SKM-1 (cell line): ENCODE results near the gene SLC35F4.

ENCODE experiments used
- DNase-seq: peaks from one replicate; lab custom pipeline; 2025; ENCODE audit not compliant: unreplicated experiment; lab: John Stamatoyannopoulos, UW

SLC35F4 gene

DNA sequence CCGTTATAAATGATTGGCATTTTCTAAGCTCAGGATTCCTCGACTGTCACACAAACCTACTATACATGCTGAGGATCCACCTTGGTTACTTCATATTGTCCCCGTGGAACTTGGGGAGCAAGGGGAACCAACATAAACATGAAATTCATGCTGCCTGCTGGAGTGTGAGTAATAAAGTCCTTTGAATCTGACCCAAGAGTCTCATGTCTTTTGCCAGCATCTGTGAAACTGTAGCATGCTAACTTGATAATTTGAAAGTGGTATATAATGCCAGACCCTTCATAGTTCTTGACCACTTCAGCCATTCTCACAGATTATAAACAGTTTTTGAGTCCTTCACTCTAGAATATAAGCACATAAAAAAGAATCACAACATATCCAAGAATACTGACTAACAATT lies 17.1 kb downstream of the SLC35F4 start:
- no peak for DNase-seq

DNA sequence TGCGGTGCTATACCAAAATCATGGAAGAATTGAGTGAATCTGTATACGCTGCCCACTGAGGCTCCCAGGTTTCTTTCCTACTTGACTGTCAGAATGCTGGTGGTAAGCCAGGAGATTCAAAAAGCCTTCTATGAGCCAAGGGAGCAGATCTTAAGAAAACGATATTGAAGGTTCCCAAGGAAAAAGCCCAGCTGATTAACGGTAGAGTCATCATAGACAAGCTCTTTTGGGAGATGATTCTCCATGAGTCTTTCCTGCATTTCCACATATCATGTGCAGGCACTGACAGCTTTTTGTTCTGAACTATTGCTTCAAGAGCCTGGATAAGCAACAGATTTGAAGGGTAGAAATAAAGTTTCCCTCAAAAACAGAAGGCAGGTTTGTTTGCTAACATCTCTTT lies 17.5 kb downstream of the SLC35F4 start:
- no peak for DNase-seq

DNA sequence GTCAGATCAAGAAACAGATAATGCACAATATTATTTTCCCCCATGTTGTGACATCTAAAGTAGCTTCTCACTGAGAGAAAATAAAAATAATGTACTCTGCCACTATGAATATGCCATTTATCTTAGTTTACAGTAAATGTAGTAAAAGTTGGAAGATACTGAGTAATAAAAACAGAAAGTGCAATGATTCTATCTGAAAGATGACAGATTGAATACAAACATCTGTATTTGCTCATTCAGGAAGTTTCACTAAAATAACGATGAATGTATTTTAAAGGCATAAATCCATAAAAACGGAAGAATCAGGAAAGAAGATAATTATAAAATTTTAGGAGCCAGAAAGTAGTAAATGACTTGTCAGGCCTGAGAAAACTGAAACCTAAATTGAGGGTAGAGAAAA lies 18.2 kb downstream of the SLC35F4 start:
- DNase-seq: no peak

DNA sequence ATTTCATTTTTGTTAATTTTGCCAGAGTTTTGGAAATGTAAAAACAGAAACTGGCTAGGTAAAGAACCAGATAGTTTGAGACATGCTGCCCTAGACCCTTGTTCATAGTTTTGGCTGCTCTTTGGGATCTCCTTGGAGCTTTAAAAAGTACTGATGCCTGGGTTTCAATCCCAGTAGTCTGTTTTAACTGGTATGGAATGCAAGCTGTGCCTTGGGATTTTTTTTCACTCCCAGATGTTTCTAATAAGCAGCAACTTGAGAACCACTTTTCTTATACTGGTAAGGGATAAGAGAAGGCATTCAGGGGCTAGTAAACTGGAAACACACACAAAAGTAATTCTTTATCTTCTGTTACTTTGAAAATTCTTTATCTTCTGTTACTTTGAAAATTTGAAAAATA lies 18.8 kb downstream of the SLC35F4 start:
- no peak for DNase-seq

DNA sequence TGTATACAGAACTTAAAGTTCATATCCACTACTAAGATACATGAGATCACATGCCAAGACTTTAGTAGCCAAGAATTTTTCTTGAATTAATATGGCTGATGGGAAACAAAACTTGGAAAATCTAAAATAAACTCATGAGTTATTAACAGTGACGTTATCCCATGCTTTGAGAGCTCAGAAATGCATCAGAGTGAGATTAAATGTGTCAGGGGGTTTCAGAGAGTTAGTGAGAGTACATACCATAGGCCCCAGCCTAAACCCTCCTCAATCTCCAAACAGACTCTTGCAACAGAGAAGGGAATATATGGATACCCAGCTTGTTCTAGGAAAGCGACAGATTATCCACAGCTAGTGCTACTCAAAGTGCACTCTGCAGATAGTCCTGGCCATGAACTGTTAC lies 19.3 kb downstream of the SLC35F4 start:
- DNase-seq: no peak

DNA sequence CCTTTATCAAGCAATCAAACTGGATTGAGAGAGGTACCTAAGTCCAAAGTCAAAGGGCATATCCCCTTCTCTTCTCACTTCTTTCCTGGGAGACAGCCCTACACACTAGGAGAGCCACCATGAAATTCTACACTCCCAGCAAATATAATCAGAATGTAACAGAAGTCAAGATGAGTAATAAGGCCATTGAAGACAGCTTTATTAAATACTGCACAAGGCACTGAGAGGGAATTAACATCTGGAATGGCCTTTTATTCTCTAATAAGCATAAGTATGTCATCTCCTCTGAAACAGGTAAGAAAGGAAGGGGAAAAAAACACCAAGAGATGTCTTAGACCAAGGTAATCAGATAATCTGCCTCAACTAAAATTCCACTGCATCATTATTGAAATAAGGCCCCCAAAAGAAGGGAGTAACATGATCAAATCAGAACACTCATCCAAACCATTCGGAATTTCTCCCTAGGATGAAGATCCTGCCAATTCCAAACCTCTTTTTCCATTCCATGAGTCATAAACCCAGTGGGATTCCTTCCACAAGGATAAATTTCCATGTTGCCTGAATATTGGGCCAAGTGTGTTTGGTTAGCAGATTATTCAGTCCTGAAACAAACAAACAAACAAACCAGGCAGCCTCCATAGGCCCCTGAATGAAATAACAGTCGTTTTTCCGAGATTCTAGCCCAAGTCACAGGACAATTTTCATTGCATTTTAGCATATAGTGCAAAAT lies 19.9 kb downstream of the SLC35F4 start:
- DNase-seq: no peak

DNA sequence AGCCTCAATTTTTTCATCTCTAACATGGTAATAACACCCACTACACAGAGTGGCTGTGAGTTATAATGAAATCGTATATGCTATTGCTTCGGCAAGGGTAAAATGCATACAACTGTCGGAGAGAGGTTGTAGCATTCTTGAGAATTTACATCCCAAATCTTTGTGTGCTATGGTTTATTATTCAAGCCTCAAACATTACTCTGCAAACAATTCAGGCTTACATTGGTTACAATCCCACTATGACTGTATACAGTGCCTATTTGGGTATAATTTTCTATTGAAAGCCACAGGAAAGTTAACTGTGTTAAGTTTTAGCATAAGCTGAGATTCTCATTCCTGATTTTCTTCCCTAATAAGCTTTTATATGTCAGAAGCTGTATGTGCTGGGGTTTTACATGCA lies 20.6 kb downstream of the SLC35F4 start:
- DNase-seq: no peak

DNA sequence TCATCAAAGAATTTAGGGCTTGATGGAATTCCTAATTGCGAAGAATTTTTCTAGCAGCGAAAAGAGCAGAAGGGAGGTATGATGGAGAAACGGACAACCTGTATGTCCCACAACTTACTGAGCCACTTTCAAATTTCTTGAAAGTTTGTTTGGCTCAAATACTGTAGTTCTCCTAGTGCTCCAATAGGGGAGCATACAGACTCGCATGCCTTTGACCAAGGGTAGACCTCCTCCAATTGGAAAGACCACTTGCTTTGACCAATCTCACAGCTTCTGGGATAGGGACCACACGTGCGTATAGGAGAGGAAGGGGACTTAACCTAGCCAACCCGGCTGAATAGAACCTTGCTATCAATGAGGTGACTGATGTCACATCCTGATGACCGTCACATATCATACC lies 28.6 kb downstream of the SLC35F4 start:
- DNase-seq: no peak

DNA sequence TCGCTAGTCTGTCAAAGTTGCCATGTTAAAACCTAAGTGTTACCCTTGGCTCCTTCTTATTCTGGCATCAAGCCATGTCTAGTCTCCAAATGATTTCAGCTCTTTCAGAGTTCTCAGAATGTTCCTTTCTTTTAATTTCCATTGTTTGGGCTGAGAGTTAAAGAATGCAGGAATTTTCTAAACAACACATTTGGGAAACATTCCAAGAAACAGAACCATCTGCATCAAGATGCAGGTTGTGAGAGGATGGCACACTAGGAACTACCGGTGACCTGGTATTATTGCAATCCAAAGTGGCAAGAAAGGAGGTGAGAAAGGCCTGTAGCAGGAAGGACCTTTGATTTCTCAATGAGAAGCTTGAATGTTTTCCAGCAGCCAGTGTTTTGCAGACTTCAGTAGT lies 30.1 kb downstream of the SLC35F4 start:
- DNase-seq: no peak

DNA sequence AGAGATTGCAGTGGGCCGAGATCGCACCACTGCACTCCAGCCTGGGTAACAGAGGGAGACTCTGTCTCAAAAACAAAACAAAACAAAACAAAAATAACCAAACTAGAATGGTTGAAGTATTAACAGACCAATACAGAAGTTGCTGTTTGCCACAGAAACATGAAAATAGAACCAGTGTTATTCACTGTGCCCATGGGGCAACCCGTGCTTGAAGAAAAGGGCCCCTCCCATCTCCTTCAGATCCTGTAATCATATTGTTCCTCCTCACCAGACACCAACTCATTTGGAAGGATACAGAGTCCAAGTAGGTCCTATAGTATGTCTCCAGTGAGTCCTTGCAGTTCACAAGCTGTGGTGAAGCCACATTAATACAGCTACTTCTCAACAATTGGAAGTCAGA lies 30.9 kb downstream of the SLC35F4 start:
- no peak for DNase-seq

DNA sequence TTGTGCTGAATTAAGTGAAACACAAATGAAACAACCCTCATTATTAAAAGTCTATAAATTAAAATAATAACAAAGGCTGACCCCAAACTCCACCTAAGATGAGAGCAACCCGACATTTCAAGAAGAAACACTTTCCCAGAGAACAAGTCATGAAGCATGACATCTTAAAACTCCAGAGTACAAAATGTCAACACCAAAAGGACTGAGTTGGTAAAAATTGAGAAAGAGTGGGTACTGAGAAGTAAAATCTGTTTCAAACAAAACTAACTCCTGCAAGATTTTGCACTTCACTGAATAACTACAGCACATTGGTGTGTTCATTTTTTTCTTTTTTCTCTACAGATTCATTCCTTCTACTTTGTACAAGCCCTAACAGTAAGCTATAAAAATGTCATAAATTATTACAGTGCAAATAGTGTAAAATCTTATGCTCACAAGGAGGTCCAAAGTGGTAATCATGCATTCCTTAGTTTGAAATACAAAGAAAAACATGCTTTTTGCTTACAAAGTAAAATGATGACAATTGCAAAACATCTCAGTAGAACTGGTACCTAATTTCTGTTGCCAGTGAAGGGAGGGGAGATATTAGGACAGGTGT lies 31.8 kb downstream of the SLC35F4 start:
- DNase-seq: no peak

DNA sequence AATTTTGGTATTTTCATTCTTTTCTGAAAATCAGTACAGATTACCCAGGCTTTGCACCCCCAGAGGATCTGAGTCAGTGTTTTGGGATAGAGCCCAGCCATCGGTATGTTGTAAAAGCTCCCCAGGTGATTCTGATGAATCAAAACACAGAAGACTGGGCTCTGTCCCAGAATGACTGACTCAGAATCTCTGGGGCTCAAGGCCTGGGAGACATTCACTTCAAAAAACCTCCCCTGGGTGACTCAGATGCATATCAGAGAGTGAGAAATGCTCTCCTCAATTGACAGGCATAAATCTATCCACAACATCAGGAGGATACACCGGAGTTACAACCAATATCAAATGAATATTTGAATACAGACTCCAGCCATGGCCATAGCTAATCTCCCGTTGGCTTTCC lies 32.6 kb downstream of the SLC35F4 start:
- no peak for DNase-seq

DNA sequence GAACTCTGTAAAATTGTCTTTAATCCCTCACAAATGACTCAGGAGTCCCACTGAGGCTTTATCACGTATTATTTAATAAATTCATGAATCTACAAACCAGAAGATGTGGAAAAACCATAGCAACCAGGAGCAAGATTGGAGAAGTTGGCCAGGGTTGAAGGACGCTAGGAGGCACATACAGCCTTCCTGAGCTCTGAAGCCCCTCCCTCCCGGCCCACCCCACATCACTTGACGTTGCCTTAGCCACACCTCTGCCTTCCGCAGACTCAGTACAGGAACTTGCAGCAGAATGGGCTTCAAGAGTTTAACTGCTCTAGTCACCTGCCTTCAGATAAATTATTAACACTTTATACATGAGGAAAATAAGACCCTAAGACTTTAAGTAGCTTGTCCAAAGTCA lies 33.9 kb downstream of the SLC35F4 start:
- DNase-seq: no peak

DNA sequence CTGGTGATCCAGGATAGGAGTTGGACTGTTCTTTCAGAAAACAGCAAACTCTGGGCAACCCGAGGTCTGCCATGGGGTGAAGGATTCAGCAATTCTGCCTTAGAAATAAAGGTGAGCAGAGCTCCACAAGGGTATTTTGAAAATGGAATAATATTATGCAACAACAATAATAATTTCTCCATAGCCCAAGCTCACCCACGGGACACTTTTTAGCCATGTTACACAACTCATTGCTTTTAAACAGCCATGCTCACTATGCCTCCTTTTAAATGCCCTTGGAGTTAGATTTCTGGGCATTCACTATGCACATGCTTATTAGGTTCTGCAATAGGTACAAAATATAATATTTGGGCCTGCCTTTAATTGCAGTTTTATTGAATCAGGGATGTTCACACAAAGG lies 37.2 kb downstream of the SLC35F4 start:
- no peak for DNase-seq

DNA sequence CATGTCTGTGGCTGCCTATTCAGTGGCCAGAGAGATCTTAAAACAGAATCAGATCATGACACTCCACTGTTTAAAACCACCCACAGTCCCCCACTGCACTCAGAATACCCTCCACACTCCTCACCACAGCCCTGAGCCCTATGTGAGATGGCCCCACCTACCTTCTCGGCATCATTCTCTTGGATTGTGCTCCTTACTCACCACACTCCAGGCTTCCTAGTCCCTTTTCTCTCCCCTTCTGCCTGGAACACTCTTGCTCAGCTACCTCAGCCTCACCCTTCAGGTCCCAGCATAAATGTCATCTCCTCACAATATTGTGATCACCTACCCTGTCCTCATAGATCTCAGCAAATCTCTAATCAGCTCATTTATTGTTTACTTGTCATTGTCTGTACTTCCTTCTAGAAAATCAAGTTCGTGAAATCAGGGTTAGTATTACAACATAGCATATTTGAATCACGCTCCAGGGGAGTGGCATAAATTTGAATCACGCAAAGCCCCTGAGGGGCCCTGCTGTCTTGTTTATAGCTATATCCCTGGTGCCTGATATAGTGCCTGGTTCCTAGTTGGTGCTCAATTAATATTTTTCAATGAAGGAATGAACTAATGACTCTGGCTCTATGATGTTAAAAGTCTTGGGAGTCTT lies 42.8 kb downstream of the SLC35F4 start:
- DNase-seq: no peak

DNA sequence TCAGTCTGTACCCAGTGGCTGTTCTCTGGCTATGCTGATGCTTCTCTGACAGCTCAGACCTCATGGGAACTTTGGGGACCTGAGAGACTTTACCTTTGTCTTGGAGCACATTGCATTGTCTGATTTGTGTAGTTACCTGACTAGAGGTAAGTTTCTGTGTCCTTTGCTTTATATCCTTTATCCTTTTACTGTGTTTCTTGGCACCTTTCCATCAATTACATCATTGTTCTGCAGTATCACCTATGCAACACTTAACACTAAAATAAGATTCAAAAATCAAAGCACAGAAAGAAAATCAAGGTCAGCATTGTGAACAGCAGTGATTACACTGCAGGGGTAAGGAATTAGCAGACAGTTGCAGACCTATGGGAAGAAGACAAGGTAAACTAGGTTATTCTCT lies 43.8 kb downstream of the SLC35F4 start:
- DNase-seq: no peak

DNA sequence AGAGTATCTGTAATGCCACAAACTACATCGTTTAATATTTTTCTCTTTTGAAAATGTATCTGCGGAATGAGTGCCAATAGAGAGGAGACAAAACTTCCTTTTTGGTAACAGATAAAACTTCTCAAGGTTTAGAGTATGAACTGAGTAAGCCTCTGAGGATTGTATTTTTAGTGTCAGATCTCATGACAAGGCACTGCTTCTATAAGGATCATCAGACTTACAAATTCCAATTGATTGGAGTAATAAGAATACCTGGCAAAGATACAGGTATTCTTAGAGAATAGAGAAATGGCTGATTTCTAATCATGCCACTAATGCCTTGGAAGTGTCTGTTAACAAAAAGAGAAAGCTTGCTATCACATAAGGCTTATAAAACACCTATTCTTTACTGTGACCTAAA lies 45.3 kb downstream of the SLC35F4 start:
- DNase-seq: no peak

DNA sequence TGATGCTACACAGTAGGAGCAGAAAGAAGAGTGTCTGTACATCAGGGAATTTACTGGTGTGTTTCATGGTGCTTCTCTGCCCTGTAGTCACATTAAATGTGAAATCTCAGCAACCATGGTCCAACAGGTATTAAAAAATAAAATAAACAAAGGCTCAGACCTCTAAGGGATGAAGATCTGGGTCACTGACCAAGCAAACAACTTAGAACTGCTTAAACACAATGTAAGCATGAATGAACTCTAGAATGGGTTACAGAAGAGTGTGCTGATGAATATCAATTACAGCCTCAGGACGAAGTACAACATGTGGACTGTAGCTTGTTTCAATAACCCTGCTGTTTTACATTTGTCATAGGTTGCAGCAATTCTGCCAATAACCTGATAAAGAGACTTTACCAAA lies 47.4 kb downstream of the SLC35F4 start:
- DNase-seq: no peak

DNA sequence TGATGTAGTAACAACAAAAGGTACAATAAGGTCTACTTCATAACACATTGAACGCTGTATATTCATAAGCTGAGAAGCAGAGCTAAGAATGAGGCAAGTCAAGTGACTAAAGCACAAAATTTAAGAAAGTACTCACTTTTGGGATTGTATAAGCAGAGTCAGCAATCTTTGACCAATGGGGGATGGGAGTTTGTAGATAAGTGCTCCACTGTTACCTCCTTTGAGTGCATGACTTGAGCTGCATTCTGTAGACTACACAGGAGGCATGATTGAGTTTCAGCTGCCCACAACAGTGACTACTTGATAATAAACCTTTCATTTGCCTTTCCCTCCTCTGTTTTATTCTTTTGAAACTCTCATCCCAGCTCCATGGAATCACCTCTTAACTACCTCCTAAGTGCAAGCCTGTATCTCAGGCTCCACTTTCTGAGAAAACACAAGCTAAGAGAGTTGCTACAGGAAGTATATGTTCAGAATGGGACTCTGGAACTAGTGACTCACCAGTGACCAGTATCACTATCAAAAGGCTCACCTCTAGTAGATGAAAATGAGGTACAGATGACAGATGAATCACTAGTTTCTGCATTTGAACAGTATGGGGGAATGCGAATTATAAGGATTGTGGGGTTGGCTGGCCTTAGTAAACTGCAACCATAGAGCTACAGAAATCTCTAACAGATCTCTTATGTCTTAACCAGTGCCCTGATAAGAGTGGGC lies 49.2 kb downstream of the SLC35F4 start:
- DNase-seq: no peak

DNA sequence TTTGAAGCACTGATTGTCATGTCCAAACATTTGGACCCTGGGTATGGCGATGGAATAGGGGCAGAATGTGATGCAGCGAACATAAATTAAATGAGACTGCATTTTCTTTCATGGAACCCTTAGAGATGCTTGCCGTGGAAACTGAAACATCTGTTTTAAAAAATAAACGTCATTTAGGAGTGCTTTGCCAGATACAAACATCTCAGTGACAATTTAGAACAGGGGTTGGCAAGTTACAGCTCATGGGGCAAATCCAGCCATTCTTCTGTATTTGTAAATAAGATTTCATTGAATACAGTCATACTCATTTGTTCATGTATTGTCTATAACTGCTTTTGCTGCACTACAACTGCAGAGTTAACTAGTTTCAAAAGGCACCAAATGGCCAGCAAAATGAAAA lies 51.2 kb downstream of the SLC35F4 start:
- no peak for DNase-seq

DNA sequence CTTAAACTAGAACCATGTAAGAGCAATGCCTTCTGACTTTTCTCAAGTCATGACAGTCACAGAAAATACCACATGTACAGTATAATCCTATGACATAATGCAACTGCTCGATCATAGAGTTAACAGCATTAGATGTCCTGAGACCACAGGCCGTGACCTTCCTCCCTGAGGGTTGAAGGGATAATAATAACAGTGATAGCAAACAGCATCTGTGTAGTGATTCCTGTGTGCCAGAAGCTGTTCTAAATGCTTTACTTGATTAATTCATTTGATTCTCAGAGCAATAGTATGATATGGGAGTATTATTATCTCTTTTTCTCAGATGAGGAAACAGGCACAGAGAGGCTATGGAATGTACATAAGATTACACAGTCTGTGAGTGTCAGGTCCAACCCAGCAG lies 53.2 kb downstream of the SLC35F4 start:
- DNase-seq: no peak

DNA sequence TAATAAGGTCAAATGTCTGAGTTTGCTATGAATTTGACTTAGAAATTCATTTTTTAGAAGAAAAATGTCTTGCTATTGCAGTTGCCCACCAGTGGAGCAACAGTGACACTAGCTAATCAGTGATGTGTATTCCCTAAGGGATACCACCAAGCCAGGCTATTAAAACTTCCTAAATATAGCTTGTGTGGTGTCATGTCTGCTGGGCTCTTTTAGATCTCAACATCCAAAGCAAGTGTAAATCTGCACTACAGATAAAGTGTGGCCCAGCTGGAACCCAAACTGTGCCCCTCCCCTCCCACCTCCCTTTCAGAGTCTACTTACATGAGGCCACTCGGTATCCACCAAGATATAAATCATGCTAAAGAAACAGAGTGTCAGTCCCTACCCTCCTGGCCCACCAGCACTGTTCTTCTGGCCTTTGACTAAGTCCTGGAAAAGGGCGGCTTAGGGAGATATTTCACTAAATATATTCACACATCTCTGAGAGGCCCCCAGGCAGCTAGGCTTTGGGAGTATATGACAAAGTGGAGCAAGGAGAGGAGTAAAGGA lies 53.8 kb downstream of the SLC35F4 start:
- no peak for DNase-seq
